Renal pelvis (tissue), 12 donors: ENCODE data around the gene GABRB1. TPM values are rescaled to one million over a fixed set of nuclear protein-coding genes. Genes with fewer than 3 reads are reported as not detected.

Experiments
- DNase-seq: peaks from one replicate; pipeline ENCODE4 v3.0.0-alpha.2; 2013
- long read RNA-seq, 16 experiments: transcript quantifications; one replicate each; lab custom pipeline, GENCODE V29; 2026
- polyA plus RNA-seq, 3 donors: library from polyadenylated mRNA; unstranded; fragments of 120-200 nt; gene quantifications; one replicate each; pipeline ENCODE4 v1.2.1, GENCODE V29; 2013; ENCODE audit not compliant: insufficient read length in 3 of 3

The GABRB1 gene
- 1 to 10 TPM in 2 of 3 donors, under 1 TPM in 1; 0.27 to 1.2 (median 1.2) TPM for polyA plus RNA-seq
- long read RNA-seq, donor 1, result 0 reads
- long read RNA-seq, donor 2, result 0 reads
- long read RNA-seq, donor 3, result 0 reads
- long read RNA-seq, donor 4, result 0 reads
- long read RNA-seq, donor 5, result 0 reads
- long read RNA-seq, donor 6, result 0 reads
- long read RNA-seq, donor 7, result 0 reads
- long read RNA-seq, donor 8, result 0 reads
- long read RNA-seq, donor 9, result 0 reads
- long read RNA-seq, donor 10, result 0 reads
- long read RNA-seq, donor 11, result 0 reads
- long read RNA-seq, donor 12, result 0 reads
- long read RNA-seq, donor 13, result 0 reads
- long read RNA-seq, donor 14, result 0 reads
- long read RNA-seq, donor 15, result 0 reads
- long read RNA-seq, donor 16, result 0 reads

- DNase-seq, result peak; percentile 65
Measured at GRCh38 chr4:47031011-47031678, at the start of gene GABRB1. Gene GABRB1, plus strand, starts transcription at chr4:47031567.

GRCh38 chr4:46984781-46985180 lies 46.6 kb upstream of the GABRB1 start:
- no peak for DNase-seq

- DNase-seq, result no peak
Measured at GRCh38 chr4:46986922-46987638, 44.3 kb upstream of the GABRB1 start.

GRCh38 chr4:46992338-46992737 lies 39.0 kb upstream of the GABRB1 start:
- no peak for DNase-seq

GRCh38 chr4:46993075-46994006 lies 38.0 kb upstream of the GABRB1 start, which contains the start of gene GABRA4:
Gene GABRA4, minus strand, starts transcription at chr4:46993581. Its CDS starts 157 bp downstream, at chr4:46993424.
- no peak for DNase-seq

GRCh38 chr4:46994007-46994405 lies 37.4 kb upstream of the GABRB1 start:
- no peak for DNase-seq

GRCh38 chr4:46999566-46999965 lies 31.8 kb upstream of the GABRB1 start:
- no peak for DNase-seq

GRCh38 chr4:47000406-47000805 lies 31.0 kb upstream of the GABRB1 start:
- no peak for DNase-seq

GRCh38 chr4:47002580-47002979 lies 28.8 kb upstream of the GABRB1 start:
- DNase-seq, result no peak

GRCh38 chr4:47010347-47010911 lies 20.9 kb upstream of the GABRB1 start:
- DNase-seq, result no peak

GRCh38 chr4:47010912-47011446 lies 20.4 kb upstream of the GABRB1 start:
- no peak for DNase-seq

- no peak for DNase-seq
Measured at GRCh38 chr4:47012676-47013075, 18.7 kb upstream of the GABRB1 start.

- no peak for DNase-seq
Measured at GRCh38 chr4:47013373-47013772, 18.0 kb upstream of the GABRB1 start.

- no peak for DNase-seq
Measured at GRCh38 chr4:47017081-47017480, 14.3 kb upstream of the GABRB1 start.

- DNase-seq, result no peak
Measured at GRCh38 chr4:47017494-47017893, 13.9 kb upstream of the GABRB1 start.

GRCh38 chr4:47031751-47032404 lies 511 bp downstream of the GABRB1 start:
- DNase-seq, result no peak

- DNase-seq, result peak; percentile 36
Measured at GRCh38 chr4:47032405-47033106, 1.2 kb downstream of the GABRB1 start.

GRCh38 chr4:47038263-47038662 lies 6.9 kb downstream of the GABRB1 start:
- no peak for DNase-seq

GRCh38 chr4:47040828-47041227 lies 9.5 kb downstream of the GABRB1 start:
- DNase-seq, result no peak

- DNase-seq, result no peak
Measured at GRCh38 chr4:47043821-47044220, 12.5 kb downstream of the GABRB1 start.
